ENCODE data around the gene TMEM240. TPM values are rescaled to one million over a fixed set of nuclear protein-coding genes. Genes with fewer than 3 reads are reported as not detected.
"Not testable (repeated sequence)": the region's sequence is repeated elsewhere in the genome, so short reads cannot be mapped to it uniquely, and the experiment has no call there.

TMEM240 gene
- total and polyA plus RNA-seq, 10 of the 15 experiments (the other 5 are each of a cell fraction or from before 2014, with no cell fraction given) = 0.17 to 0.49 TPM; not detected in 8

- TF ChIP-seq MLLT1 (IDR thresholded peaks at IDR 0.05) = peak; percentile 72
- TF ChIP-seq IKZF2 (IDR thresholded peaks at IDR 0.05) = peak in 1 of 2 experiments; percentile 14; a peak in 2 of 4 replicates
- peak; percentile 20; the same call in 1 of the 2 replicates for TF ChIP-seq MTA2 (IDR thresholded peaks at IDR 0.05; ENCODE audit: low read depth)
- TF ChIP-seq GATAD2B (conservative IDR thresholded peaks at IDR 0.05; ENCODE audit: low read depth) = peak; percentile 49; the same call in 1 of the 2 replicates
- TF ChIP-seq USF1 (IDR thresholded peaks at IDR 0.05; ENCODE audit: borderline replicate concordance, extremely low read length, insufficient read depth, low read depth, low read length) = peak; percentile 40
Observed at GRCh38 chr1:1504777-1505365, 35.6 kb downstream of the TMEM240 start (continued).

- SMC1A ChIA-PET (ENCODE audit: uncharacterized antibody, unreplicated experiment); H4K20me1 ChIP-seq (ENCODE audit: control insufficient read depth, insufficient read depth); DNase-seq (ENCODE audit: low read depth, low spot score); FAIRE-seq; intact Hi-C loops (cut with micrococcal nuclease; ENCODE audit: unreplicated experiment); POLR2A ChIA-PET; BruUV-seq (replicated peaks); H3K9me3 ChIP-seq (replicated peaks; ENCODE audit: control insufficient read depth, insufficient read depth, low read length); H3K4me2 ChIP-seq (ENCODE audit: control insufficient read depth, insufficient read depth); ATAC-seq; H3K79me2 ChIP-seq (ENCODE audit: control insufficient read depth, insufficient read depth, low read length); H3K4me3 ChIP-seq; H3K27me3 ChIP-seq (replicated peaks in 1 of 2; ENCODE audit: control insufficient read depth in 2 of 2, insufficient read depth in 2 of 2, low read length in 1 of 2); H3K9ac ChIP-seq (ENCODE audit: control insufficient read depth, insufficient read depth, low read length); H3K27ac ChIP-seq (ENCODE audit: control insufficient read depth, insufficient read depth); H3K4me1 ChIP-seq (ENCODE audit: control insufficient read depth, insufficient read depth, low read length); H2AFZ ChIP-seq (ENCODE audit: control insufficient read depth, low read depth, low read length); in situ Hi-C loops (cut with MboI); CTCF ChIA-PET; RAD21 ChIA-PET (ENCODE audit: unreplicated experiment): not testable (repeated sequence)
- H3K36me3 ChIP-seq (ENCODE audit: control insufficient read depth in 2 of 2, insufficient read depth in 2 of 2, low read length in 1 of 2) = peaks cover 6 to 10% of the 10 kb centered on the region in 2 experiments; a peak in 3 of 4 replicates
- 91% methylated on average over 18 of the region's 18 CpGs for WGBS (ENCODE audit: insufficient coverage, insufficient replicate concordance, low lambda C conversion rate, missing lambda C conversion rate)
Observed at GRCh38 chr1:1495461-1495975, 44.9 kb downstream of the TMEM240 start.

DNA sequence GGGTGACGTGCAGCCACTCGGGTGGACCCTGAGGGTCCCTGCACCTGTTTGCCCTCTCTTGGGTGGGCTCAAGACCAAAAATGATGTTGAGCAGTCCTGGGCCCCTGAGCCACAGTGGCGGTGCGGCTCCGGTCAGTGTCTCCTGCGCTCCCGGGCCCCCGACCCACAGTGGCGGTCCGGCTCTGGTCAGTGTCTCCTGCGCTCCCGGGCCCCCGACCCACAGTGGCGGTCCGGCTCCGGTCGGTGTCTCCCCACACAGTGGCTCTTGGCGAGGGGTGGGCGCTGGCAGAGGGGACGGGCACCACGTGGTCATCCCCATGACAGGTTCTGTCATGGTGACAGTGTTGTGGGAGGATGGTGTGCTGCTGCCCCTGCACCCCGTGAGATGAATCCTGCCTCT, 46.1 kb downstream of the TMEM240 start:
- in situ Hi-C loops (cut with MboI); intact Hi-C loops (cut with micrococcal nuclease; ENCODE audit: unreplicated experiment); H3K27me3 ChIP-seq (replicated peaks in 1 of 2; ENCODE audit: control insufficient read depth in 2 of 2, insufficient read depth in 2 of 2, low read length in 1 of 2); H4K20me1 ChIP-seq (ENCODE audit: control insufficient read depth, insufficient read depth); POLR2A ChIA-PET; H3K9me3 ChIP-seq (replicated peaks; ENCODE audit: control insufficient read depth, insufficient read depth, low read length); FAIRE-seq; H3K4me3 ChIP-seq; H3K9ac ChIP-seq (ENCODE audit: control insufficient read depth, insufficient read depth, low read length); H3K4me1 ChIP-seq (ENCODE audit: control insufficient read depth, insufficient read depth, low read length); H3K4me2 ChIP-seq (ENCODE audit: control insufficient read depth, insufficient read depth); ATAC-seq; H2AFZ ChIP-seq (ENCODE audit: control insufficient read depth, low read depth, low read length); DNase-seq (ENCODE audit: low read depth, low spot score); H3K27ac ChIP-seq (ENCODE audit: control insufficient read depth, insufficient read depth); CTCF ChIA-PET; H3K79me2 ChIP-seq (ENCODE audit: control insufficient read depth, insufficient read depth, low read length); BruUV-seq (replicated peaks); RAD21 ChIA-PET (ENCODE audit: unreplicated experiment); SMC1A ChIA-PET (ENCODE audit: uncharacterized antibody, unreplicated experiment): not testable (repeated sequence)
- 99% methylated on average over 22 of the region's 22 CpGs for WGBS (ENCODE audit: insufficient coverage, insufficient replicate concordance, low lambda C conversion rate, missing lambda C conversion rate)
- H3K36me3 ChIP-seq (ENCODE audit: control insufficient read depth in 2 of 2, insufficient read depth in 2 of 2, low read length in 1 of 2) = peaks cover 6 to 15% of the 10 kb centered on the region in 2 experiments; a peak in 3 of 4 replicates

Data from GM12878 (cell line).